Spleen (tissue), 7 donors: ENCODE results near the gene LIPT2.
A peak's percentile ranks its signal among the peaks of the same experiment; 100 is the strongest.

ENCODE experiments used
- CTCF ChIP-seq, 11 experiments: fragments of 200-600 bp in 7 of 11; fragments of 450-650 bp in 4 of 11; sonication (generic) in 4 of 11; IDR thresholded peaks in 8 of 11; conservative IDR thresholded peaks in 3 of 11; 1 replicate in 7 of 11; 2 replicates in 4 of 11; pipeline versions ENCODE4 v1.4.0 to v1.8.0; 2016 to 2021; ENCODE audit warnings: antibody characterized with exemption in 11 of 11, inconsistent platforms in 4 of 11, mild to moderate bottlenecking in 1 of 11
- POLR2AphosphoS5 ChIP-seq, 3 donors: sonication (generic); formaldehyde crosslinking; IDR thresholded peaks; one replicate each; pipeline ENCODE4 v1.5.1; 2017; ENCODE audit warnings: antibody characterized with exemption in 3 of 3
- donor health status: DM: no; HTN: no; CAD: no; lungs with moderate emphysema.
- donor health status: DM: no; HTN: no; CAD: no.
- donor health status: DM: no; HTN: no; CAD: no.

GRCh38 chr11:74462009-74462408, 31.5 kb downstream of the LIPT2 start:
- TF ChIP-seq CTCF (IDR thresholded peaks at IDR 0.05 in 8 of 11, conservative IDR thresholded peaks at IDR 0.05 in 3 of 11), result no peak
- TF ChIP-seq POLR2AphosphoS5 (IDR thresholded peaks at IDR 0.05), result peak; percentile 44 to 77 (median 76)
